NOMO-1 treated with DMSO at 0.1 percent for 48 hours (cell line): ENCODE data around the gene ZNF648.
"Not testable (repeated sequence)": the region's sequence is repeated elsewhere in the genome, so short reads cannot be mapped to it uniquely, and the experiment has no call there.

Experiments
- DNase-seq: peaks from one replicate; lab custom pipeline; 2025; ENCODE audit not compliant: unreplicated experiment; lab: John Stamatoyannopoulos, UW

ZNF648 gene

GRCh38 chr1:182080040-182080439 is 18.5 kb upstream of the ZNF648 start:
- DNase-seq: peak; percentile 29

GRCh38 chr1:182071924-182072323 is 10.4 kb upstream of the ZNF648 start:
- no peak for DNase-seq

- peak; percentile 38 for DNase-seq
These were observed 7.5 kb upstream of the ZNF648 start for GRCh38 chr1:182069028-182069466.

GRCh38 chr1:182066934-182067333 is 5.4 kb upstream of the ZNF648 start:
- no peak for DNase-seq

- DNase-seq: no peak
These were observed 3.8 kb upstream of the ZNF648 start for GRCh38 chr1:182065126-182065845.

- no peak for DNase-seq
These were observed 3.1 kb upstream of the ZNF648 start for GRCh38 chr1:182064611-182065010.

GRCh38 chr1:182062223-182062622 is 711 bp upstream of the ZNF648 start:
- DNase-seq: no peak

GRCh38 chr1:182060877-182061276 is 635 bp downstream of the ZNF648 start:
- DNase-seq: no peak

- DNase-seq: no peak
These were observed 1.6 kb downstream of the ZNF648 start for GRCh38 chr1:182059936-182060335.

GRCh38 chr1:182056601-182057366 is 4.7 kb downstream of the ZNF648 start:
- DNase-seq: no peak

- peak; percentile 56 for DNase-seq
These were observed 6.7 kb downstream of the ZNF648 start for GRCh38 chr1:182054698-182055326.

GRCh38 chr1:182052355-182052754 is 9.2 kb downstream of the ZNF648 start:
- no peak for DNase-seq

GRCh38 chr1:182051938-182052337 is 9.6 kb downstream of the ZNF648 start:
- peak; percentile 8 for DNase-seq

GRCh38 chr1:182050481-182051448 is 10.7 kb downstream of the ZNF648 start:
- peak; percentile 72 for DNase-seq

- no peak for DNase-seq
These were observed 12.9 kb downstream of the ZNF648 start for GRCh38 chr1:182048562-182048961.

GRCh38 chr1:182046763-182047162 is 14.7 kb downstream of the ZNF648 start:
- DNase-seq: no peak

GRCh38 chr1:182045481-182045880 is 16.0 kb downstream of the ZNF648 start:
- not testable (repeated sequence) for DNase-seq

GRCh38 chr1:182041615-182042014 is 19.9 kb downstream of the ZNF648 start:
- peak; percentile 46 for DNase-seq

GRCh38 chr1:182038220-182038619 is 23.3 kb downstream of the ZNF648 start:
- no peak for DNase-seq

- DNase-seq: no peak
These were observed 26.3 kb downstream of the ZNF648 start for GRCh38 chr1:182035097-182035770.
